Measurements from ENCODE around the gene SMIM3. TPM values are rescaled to one million over a fixed set of nuclear protein-coding genes. Genes with fewer than 3 reads are reported as not detected.

SMIM3 gene
- total RNA-seq, 1 experiment from 2014 or later: 14.5 TPM

DNA sequence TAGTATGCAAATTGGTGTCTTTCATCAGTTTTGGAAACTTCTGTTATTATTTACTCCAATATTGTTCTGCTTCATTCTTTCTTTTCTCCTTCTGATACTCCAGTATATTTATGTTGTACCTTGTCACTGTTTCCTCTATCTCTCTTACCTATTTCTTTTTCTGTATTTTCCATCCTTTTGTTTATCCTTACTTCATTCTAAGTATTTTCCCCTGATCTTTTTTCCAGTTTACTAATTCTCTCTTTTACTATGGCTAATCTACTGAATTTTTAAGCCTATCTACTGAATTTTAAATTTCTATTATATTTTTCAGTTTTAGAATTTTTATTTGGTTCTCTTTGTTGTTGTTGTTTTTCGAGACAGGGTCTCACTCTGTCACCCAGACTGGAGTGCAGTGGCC is 7.4 kb downstream of the SMIM3 start:
- POLR2A ChIA-PET (ENCODE audit: low non-redundant PET): no interaction called here

DNA sequence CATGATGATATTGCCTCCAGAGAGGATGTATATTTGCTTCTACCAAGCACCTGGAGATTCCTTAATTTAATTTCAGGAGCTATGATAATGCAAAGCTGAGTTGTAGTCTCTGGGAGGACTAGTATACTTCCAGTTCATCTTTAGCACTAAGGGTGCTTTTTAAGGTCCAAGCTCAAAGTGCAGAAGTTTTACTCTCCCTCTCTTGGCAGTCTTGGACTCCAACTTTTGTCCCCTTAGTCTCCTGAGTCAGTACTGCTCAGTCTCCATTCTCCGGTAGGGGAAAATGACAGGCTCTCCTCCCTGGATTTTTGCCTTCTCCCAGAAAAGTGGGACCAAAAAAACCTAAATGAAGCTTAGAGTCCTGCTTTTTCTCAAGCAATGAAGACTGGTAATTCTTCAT is 8.3 kb downstream of the SMIM3 start:
- H3K27me3 ChIP-seq (replicated peaks; ENCODE audit: insufficient read depth, low read depth, low read length, poor library complexity): no peaks in the 10 kb centered on the region
- peaks cover 4% of the 10 kb centered on the region for H3K9me3 ChIP-seq (ENCODE audit: low read depth, low read length, poor library complexity, severe bottlenecking)
- CTCF ChIA-PET: no interaction called here
- BruUV-seq (replicated peaks): no TSS peak
- H3K4me3 ChIP-seq (ENCODE audit: low read depth, low read length, poor library complexity, severe bottlenecking): no peak overlapping the region
- POLR2A ChIA-PET (ENCODE audit: low non-redundant PET): no interaction called here
- H3K36me3 ChIP-seq (ENCODE audit: insufficient read depth, low read length, poor library complexity, severe bottlenecking): no peaks in the 10 kb centered on the region
- TF ChIP-seq EZH2 (IDR thresholded peaks at IDR 0.05; ENCODE audit: borderline replicate concordance, low read depth, low read length, poor library complexity, severe bottlenecking): no peak
- TF ChIP-seq, protein P1, sequence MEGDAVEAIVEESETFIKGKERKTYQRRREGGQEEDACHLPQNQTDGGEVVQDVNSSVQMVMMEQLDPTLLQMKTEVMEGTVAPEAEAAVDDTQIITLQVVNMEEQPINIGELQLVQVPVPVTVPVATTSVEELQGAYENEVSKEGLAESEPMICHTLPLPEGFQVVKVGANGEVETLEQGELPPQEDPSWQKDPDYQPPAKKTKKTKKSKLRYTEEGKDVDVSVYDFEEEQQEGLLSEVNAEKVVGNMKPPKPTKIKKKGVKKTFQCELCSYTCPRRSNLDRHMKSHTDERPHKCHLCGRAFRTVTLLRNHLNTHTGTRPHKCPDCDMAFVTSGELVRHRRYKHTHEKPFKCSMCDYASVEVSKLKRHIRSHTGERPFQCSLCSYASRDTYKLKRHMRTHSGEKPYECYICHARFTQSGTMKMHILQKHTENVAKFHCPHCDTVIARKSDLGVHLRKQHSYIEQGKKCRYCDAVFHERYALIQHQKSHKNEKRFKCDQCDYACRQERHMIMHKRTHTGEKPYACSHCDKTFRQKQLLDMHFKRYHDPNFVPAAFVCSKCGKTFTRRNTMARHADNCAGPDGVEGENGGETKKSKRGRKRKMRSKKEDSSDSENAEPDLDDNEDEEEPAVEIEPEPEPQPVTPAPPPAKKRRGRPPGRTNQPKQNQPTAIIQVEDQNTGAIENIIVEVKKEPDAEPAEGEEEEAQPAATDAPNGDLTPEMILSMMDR (conservative IDR thresholded peaks at IDR 0.05; ENCODE audit: low read depth, low read length): no peak
- DNase-seq (ENCODE audit: low spot score): no peak
- peaks cover 61% of the 10 kb centered on the region for H3K4me1 ChIP-seq (ENCODE audit: insufficient read depth, low read length, poor library complexity, severe bottlenecking)
- intact Hi-C loops (cut with micrococcal nuclease; ENCODE audit: unreplicated experiment): no loop called here
- no peak overlapping the region for H3K27ac ChIP-seq (ENCODE audit: low read depth, low read length, poor library complexity, severe bottlenecking)

More for the DNA sequence above, 7.4 kb downstream of the SMIM3 start:
- TF ChIP-seq EZH2 (IDR thresholded peaks at IDR 0.05; ENCODE audit: borderline replicate concordance, low read depth, low read length, poor library complexity, severe bottlenecking): no peak
- TF ChIP-seq, protein P1 (conservative IDR thresholded peaks at IDR 0.05; ENCODE audit: low read depth, low read length): no peak
- intact Hi-C loops (cut with micrococcal nuclease; ENCODE audit: unreplicated experiment): no loop called here
- Histone ChIP-seq H3K4me1 (ENCODE audit: insufficient read depth, low read length, poor library complexity, severe bottlenecking) (peaks cover 64% of the 10 kb centered on the region), H3K27me3 (replicated peaks; ENCODE audit: insufficient read depth, low read depth, low read length, poor library complexity) (no peaks in the 10 kb centered on the region), H3K9me3 (ENCODE audit: low read depth, low read length, poor library complexity, severe bottlenecking) (peaks cover 4% of the 10 kb centered on the region), H3K4me3 (ENCODE audit: low read depth, low read length, poor library complexity, severe bottlenecking) (no peak overlapping the region), H3K36me3 (ENCODE audit: insufficient read depth, low read length, poor library complexity, severe bottlenecking) (no peaks in the 10 kb centered on the region), H3K27ac (ENCODE audit: low read depth, low read length, poor library complexity, severe bottlenecking) (no peak overlapping the region)
- BruUV-seq (replicated peaks): no TSS peak
- DNase-seq (ENCODE audit: low spot score): no peak
- CTCF ChIA-PET: no interaction called here

DNA sequence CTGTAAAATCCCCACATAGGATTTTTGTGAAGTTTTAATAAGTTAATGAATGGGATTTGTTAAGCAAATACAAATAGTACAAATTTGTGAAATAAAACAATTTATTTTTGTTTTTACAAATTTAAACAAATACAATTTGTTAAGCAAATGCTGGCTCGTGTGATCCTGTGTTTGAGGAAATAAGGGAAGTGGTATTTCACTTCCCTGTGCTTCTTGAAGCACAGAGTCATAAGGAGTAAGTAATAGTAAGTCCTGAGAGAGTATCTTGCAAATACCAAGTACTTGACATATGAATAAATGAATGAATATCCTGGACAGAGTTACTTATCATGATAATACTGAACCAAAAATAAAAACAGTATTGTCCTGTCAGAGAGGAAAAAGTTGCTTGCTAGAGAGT is 9.1 kb downstream of the SMIM3 start:
- Histone ChIP-seq H3K36me3 (ENCODE audit: insufficient read depth, low read length, poor library complexity, severe bottlenecking) (no peaks in the 10 kb centered on the region), H3K27me3 (replicated peaks; ENCODE audit: insufficient read depth, low read depth, low read length, poor library complexity) (no peaks in the 10 kb centered on the region), H3K4me3 (ENCODE audit: low read depth, low read length, poor library complexity, severe bottlenecking) (no peak overlapping the region), H3K9me3 (ENCODE audit: low read depth, low read length, poor library complexity, severe bottlenecking) (peaks cover 4% of the 10 kb centered on the region), H3K27ac (ENCODE audit: low read depth, low read length, poor library complexity, severe bottlenecking) (no peak overlapping the region), H3K4me1 (ENCODE audit: insufficient read depth, low read length, poor library complexity, severe bottlenecking) (peaks cover 54% of the 10 kb centered on the region)
- DNase-seq (ENCODE audit: low spot score): no peak
- intact Hi-C loops (cut with micrococcal nuclease; ENCODE audit: unreplicated experiment): no loop called here
- CTCF ChIA-PET: no interaction called here
- TF ChIP-seq, protein P1 (conservative IDR thresholded peaks at IDR 0.05; ENCODE audit: low read depth, low read length): no peak
- no peak for TF ChIP-seq EZH2 (IDR thresholded peaks at IDR 0.05; ENCODE audit: borderline replicate concordance, low read depth, low read length, poor library complexity, severe bottlenecking)
- BruUV-seq (replicated peaks): no TSS peak
- POLR2A ChIA-PET (ENCODE audit: low non-redundant PET): no interaction called here
